AG09309 (cell line): ENCODE measurements around the gene SHB.

Source experiments
- DNase-seq: peaks from one replicate; pipeline ENCODE4 v3.0.0-alpha.2; 2010; ENCODE audit warnings: low read depth
- H3K4me3 ChIP-seq: 2 replicates; pipeline ENCODE4 v1.5.1; 2011; ENCODE audit warnings: mild to moderate bottlenecking, low read depth, low read length, moderate library complexity; ENCODE audit not compliant: control insufficient read depth
- CTCF ChIP-seq: IDR thresholded peaks from 2 replicates; pipeline ENCODE4 v1.5.1; 2011; ENCODE audit warnings: mild to moderate bottlenecking, low read depth, low read length, inconsistent platforms; ENCODE audit not compliant: insufficient read depth, control insufficient read depth; ENCODE audit errors: missing control alignments

SHB gene

GRCh38 chr9:38096238-38096805, 27.3 kb upstream of the SHB start:
- TF ChIP-seq CTCF: no peak
- H3K4me3 ChIP-seq: no peak overlapping the region
- no peak for DNase-seq

- H3K4me3 ChIP-seq: no peak overlapping the region
- no peak for TF ChIP-seq CTCF
- DNase-seq: no peak
Observed at GRCh38 chr9:38094165-38094564, 25.1 kb upstream of the SHB start.

- no peak for DNase-seq
- no peak for TF ChIP-seq CTCF
- H3K4me3 ChIP-seq: no peak overlapping the region
Observed at GRCh38 chr9:38092656-38093055, 23.6 kb upstream of the SHB start.

- DNase-seq: no peak
- TF ChIP-seq CTCF: no peak
Observed at GRCh38 chr9:38092200-38092524, 23.1 kb upstream of the SHB start.

GRCh38 chr9:38091310-38092199, 22.5 kb upstream of the SHB start:
- no peak for TF ChIP-seq CTCF
- DNase-seq: no peak
- H3K4me3 ChIP-seq: no peak overlapping the region

More at GRCh38 chr9:38092200-38092524, 23.1 kb upstream of the SHB start:
- no peak overlapping the region for H3K4me3 ChIP-seq

GRCh38 chr9:38090170-38090569, 21.1 kb upstream of the SHB start:
- TF ChIP-seq CTCF: no peak
- H3K4me3 ChIP-seq: no peak overlapping the region
- DNase-seq: no peak
